ENCODE data around the gene NFE2L3. TPM values are rescaled to one million over a fixed set of nuclear protein-coding genes. Genes with fewer than 3 reads are reported as not detected.
A peak's percentile ranks its signal among the peaks of the same experiment; 100 is the strongest.

Gene NFE2L3
- total RNA-seq, 4 donors from 2014 or later: 14.1 to 36.3 (median 19.7) TPM

DNA sequence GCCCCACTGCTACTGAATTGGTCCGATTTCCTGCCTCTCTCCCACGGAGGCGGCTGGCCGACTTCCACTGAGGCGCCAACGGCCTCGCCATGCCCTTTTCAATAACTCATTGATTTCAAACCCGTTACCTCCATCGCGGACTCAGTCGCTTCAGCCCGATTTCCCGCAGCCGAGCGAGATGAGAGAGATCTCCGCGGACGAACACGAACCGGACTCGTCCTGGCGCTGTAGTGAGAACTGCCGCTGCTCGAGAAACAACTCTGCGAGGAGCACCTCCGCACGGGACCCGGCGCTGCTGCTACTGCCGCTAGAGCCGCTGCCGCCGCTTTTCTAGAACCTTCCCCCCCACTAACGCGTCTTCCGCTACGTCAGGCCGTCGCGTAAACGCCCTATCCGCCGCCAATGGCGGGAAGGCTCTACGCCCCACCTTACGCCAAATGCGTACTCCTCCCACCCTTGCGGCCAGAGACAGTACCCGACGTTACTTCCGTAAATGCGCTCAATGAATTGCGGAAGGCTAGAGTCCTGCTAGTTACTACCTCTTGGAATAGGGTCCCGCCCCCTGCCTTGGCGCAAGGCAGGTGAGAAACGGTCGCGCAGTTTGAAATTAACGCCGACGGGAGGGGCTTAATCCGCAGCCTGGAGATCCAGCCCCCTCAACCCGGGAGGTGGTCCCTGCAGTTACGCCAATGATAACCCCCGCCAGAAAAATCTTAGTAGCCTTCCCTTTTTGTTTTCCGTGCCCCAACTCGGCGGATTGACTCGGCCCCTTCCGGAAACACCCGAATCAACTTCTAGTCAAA, 48.6 kb downstream of the NFE2L3 start, which contains the start of gene HNRNPA2B1:
Gene HNRNPA2B1 (minus strand): TSS at position 303 of the 803 bp plus-strand sequence. CDS start 169 bp downstream, at position 134.
- under 1% methylated on average over 49 of the region's 71 CpGs for WGBS
- peaks cover 22% of the 10 kb centered on the region for H3K36me3 ChIP-seq
- H3K9me3 ChIP-seq: no peaks in the 10 kb centered on the region
- peak within 1 kb of the TSS; percentile 99 for H3K4me3 ChIP-seq
- peak; percentile 98 to 99 for DNase-seq (ENCODE audit: low spot score in 2 of 2)
- H3K27ac ChIP-seq: peak within 1 kb of the TSS; percentile 98
- H3K27me3 ChIP-seq: no peaks in the 10 kb centered on the region
- H3K4me1 ChIP-seq: peaks cover 53% of the 10 kb centered on the region
- TF ChIP-seq POLR2A (IDR thresholded peaks at IDR 0.05) (peak; percentile 99 to 100), POLR2AphosphoS5 (IDR thresholded peaks at IDR 0.05) (peak; percentile 99 to 100 (median 99)), EP300 (IDR thresholded peaks at IDR 0.05) (no peak)
- TF ChIP-seq, protein P1, sequence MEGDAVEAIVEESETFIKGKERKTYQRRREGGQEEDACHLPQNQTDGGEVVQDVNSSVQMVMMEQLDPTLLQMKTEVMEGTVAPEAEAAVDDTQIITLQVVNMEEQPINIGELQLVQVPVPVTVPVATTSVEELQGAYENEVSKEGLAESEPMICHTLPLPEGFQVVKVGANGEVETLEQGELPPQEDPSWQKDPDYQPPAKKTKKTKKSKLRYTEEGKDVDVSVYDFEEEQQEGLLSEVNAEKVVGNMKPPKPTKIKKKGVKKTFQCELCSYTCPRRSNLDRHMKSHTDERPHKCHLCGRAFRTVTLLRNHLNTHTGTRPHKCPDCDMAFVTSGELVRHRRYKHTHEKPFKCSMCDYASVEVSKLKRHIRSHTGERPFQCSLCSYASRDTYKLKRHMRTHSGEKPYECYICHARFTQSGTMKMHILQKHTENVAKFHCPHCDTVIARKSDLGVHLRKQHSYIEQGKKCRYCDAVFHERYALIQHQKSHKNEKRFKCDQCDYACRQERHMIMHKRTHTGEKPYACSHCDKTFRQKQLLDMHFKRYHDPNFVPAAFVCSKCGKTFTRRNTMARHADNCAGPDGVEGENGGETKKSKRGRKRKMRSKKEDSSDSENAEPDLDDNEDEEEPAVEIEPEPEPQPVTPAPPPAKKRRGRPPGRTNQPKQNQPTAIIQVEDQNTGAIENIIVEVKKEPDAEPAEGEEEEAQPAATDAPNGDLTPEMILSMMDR (IDR thresholded peaks at IDR 0.05): no peak

DNA sequence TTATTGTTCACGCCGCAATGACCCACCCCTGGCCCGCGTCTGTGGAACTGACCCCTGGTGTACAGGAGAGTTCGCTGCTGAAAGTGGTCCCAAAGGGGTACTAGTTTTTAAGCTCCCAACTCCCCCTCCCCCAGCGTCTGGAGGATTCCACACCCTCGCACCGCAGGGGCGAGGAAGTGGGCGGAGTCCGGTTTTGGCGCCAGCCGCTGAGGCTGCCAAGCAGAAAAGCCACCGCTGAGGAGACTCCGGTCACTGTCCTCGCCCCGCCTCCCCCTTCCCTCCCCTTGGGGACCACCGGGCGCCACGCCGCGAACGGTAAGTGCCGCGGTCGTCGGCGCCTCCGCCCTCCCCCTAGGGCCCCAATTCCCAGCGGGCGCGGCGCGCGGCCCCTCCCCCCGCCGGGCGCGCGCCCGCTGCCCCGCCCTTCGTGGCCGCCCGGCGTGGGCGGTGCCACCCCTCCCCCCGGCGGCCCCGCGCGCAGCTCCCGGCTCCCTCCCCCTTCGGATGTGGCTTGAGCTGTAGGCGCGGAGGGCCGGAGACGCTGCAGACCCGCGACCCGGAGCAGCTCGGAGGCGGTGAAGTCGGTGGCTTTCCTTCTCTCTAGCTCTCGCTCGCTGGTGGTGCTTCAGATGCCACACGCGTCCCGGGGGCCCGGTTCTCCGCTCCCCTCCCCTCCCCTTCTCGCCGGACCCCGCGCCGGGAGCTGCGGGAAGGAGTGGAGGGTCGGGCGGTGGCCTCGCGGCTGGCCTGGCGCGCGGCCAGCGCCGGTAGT, 49.4 kb downstream of the NFE2L3 start, which contains the start of gene CBX3:
Gene CBX3 (plus strand): TSS at position 499 of the 772 bp plus-strand sequence. CDS start 1,254 bp downstream, outside the sequence.
- H3K4me1 ChIP-seq: peaks cover 49% of the 10 kb centered on the region
- H3K27ac ChIP-seq: peak within 1 kb of the TSS; percentile 98
- peak within 1 kb of the TSS; percentile 99 for H3K4me3 ChIP-seq
- WGBS: 0% methylated on average over 11 of the region's 86 CpGs
- no peaks in the 10 kb centered on the region for H3K27me3 ChIP-seq
- H3K36me3 ChIP-seq: peaks cover 18% of the 10 kb centered on the region
- H3K9me3 ChIP-seq: no peaks in the 10 kb centered on the region
- DNase-seq (ENCODE audit: low spot score in 2 of 2): peak; percentile 95 to 96
- TF ChIP-seq POLR2AphosphoS5 (IDR thresholded peaks at IDR 0.05): peak; percentile 4 to 51 (median 23)
- TF ChIP-seq POLR2A (IDR thresholded peaks at IDR 0.05): peak; percentile 46 to 81
- TF ChIP-seq, protein P1 (IDR thresholded peaks at IDR 0.05): no peak

DNA sequence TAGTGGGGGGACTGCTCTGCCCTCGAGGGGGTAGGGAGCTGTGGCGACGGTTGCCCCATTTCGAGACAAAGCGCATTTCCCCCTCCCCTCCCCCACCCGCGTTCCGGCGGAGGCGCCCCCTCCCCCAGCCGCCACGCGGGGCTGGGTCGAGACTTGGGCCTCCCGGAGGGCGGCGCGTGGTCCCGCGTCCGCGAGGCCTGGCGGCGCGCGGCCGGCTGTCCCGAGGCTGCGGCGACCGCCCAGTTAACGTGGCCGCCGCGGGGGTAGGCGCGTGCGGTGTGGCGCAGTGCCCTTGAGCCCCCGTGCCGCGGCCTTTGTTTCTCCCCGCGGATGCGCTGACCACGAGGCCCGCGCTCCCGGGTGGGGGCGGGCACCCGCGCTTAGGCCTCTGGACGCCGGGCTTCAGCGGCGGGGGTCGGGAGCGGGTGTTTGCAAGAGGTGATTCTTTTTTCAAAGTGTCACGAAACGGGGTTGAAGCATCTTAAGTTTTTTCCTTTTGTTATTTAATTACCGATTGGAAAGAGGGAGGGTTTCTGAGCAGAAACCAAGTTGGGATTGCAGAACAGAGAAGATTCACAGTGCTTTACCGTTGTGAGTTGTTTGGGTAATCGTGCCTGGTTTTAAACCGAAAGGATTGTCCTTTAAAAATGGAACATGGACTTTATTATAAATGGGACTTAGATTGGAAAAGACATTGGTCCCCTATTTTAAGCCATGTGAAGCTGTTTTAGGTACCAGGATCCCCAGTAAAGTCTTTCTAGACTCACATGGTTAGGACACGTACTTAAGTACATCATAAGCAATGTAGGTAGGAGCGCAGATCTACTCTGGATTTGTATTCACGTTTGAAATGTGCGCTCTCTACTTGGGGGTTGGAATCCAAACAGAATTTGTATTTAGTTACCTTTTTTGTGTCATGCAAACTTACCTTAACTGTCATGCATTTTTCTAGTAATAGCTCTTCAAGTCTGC, 50.3 kb downstream of the NFE2L3 start:
- TF ChIP-seq EP300 (IDR thresholded peaks at IDR 0.05): no peak
- TF ChIP-seq, protein P1 (IDR thresholded peaks at IDR 0.05): no peak
- TF ChIP-seq POLR2AphosphoS5 (IDR thresholded peaks at IDR 0.05): no peak
- TF ChIP-seq POLR2A (IDR thresholded peaks at IDR 0.05): no peak
- H3K27ac ChIP-seq: peak overlapping the region; percentile 98
- peak overlapping the region; percentile 99 for H3K4me3 ChIP-seq
- H3K4me1 ChIP-seq: peaks cover 40% of the 10 kb centered on the region
- H3K27me3 ChIP-seq: no peaks in the 10 kb centered on the region
- H3K36me3 ChIP-seq: peaks cover 17% of the 10 kb centered on the region
- H3K9me3 ChIP-seq: no peaks in the 10 kb centered on the region
- DNase-seq (ENCODE audit: low spot score in 2 of 2): peak in 1 of 2 donors; percentile 88
- under 1% methylated on average over 29 of the region's 68 CpGs for WGBS

DNA sequence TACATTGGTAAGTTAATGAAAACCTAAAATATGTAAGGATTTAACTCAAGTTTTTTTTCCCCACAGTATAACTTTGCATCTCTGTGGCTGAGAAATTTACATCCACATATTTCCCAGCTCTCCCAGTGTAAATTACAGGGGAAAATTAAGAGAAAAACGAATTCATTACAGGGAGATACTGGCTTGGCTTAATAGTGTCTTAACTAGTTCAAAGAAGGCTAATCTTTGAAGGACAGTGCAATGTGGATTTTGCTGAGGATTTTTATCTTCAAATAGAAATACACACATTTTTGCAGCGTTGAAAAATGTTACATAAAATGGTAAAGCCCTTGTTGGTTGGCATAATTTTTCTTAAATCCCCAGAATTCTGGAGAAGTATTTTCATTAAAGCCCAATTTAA, 51.0 kb downstream of the NFE2L3 start:
- no peak for TF ChIP-seq EP300 (IDR thresholded peaks at IDR 0.05)
- no peak for TF ChIP-seq POLR2AphosphoS5 (IDR thresholded peaks at IDR 0.05)
- TF ChIP-seq POLR2A (IDR thresholded peaks at IDR 0.05): no peak
- Histone ChIP-seq H3K27me3 (no peaks in the 10 kb centered on the region), H3K27ac (no peak overlapping the region), H3K36me3 (peaks cover 20% of the 10 kb centered on the region), H3K4me1 (peaks cover 35% of the 10 kb centered on the region), H3K9me3 (no peaks in the 10 kb centered on the region), H3K4me3 (peak overlapping the region; percentile 99)
- 10% methylated on average over 2 of the region's 2 CpGs for WGBS
- DNase-seq (ENCODE audit: low spot score in 2 of 2): no peak

DNA sequence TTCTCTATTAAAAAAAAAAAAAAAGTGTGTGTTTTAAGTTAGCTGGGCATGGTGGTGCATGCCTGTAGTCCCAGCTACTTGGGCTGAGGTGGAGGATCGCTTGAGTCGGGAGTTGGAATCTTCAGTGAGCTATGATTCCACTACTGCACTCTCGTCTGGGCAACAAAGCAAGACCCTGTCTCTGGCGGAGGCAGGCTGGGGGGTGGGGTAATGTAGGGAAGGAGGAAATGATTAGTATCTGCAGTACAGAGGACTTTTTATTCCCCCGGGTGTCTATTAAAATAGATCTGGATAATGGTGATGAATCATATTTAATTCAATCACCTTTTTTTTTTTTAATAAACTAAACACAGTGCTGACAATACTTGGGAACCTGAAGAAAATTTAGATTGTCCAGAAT, 56.0 kb downstream of the NFE2L3 start:
- no peaks in the 10 kb centered on the region for H3K9me3 ChIP-seq
- no peak overlapping the region for H3K4me3 ChIP-seq
- DNase-seq (ENCODE audit: low spot score in 2 of 2): no peak
- H3K4me1 ChIP-seq: peaks cover 36% of the 10 kb centered on the region
- 55% methylated on average over 5 of the region's 5 CpGs for WGBS
- H3K27ac ChIP-seq: no peak overlapping the region
- TF ChIP-seq EP300 (IDR thresholded peaks at IDR 0.05): no peak
- TF ChIP-seq, protein P1 (IDR thresholded peaks at IDR 0.05): no peak
- no peak for TF ChIP-seq POLR2A (IDR thresholded peaks at IDR 0.05)
- TF ChIP-seq POLR2AphosphoS5 (IDR thresholded peaks at IDR 0.05): no peak
- H3K27me3 ChIP-seq: no peaks in the 10 kb centered on the region
- H3K36me3 ChIP-seq: peaks cover 49% of the 10 kb centered on the region

Data from suprapubic skin (tissue), 4 donors.